Measurements from ENCODE around the gene QRSL1. TPM values are rescaled to one million over a fixed set of nuclear protein-coding genes. Genes with fewer than 3 reads are reported as not detected.

Gene QRSL1, protein sequence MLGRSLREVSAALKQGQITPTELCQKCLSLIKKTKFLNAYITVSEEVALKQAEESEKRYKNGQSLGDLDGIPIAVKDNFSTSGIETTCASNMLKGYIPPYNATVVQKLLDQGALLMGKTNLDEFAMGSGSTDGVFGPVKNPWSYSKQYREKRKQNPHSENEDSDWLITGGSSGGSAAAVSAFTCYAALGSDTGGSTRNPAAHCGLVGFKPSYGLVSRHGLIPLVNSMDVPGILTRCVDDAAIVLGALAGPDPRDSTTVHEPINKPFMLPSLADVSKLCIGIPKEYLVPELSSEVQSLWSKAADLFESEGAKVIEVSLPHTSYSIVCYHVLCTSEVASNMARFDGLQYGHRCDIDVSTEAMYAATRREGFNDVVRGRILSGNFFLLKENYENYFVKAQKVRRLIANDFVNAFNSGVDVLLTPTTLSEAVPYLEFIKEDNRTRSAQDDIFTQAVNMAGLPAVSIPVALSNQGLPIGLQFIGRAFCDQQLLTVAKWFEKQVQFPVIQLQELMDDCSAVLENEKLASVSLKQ
- total RNA-seq = 10.1 and 13.4 TPM in 2 replicates

GRCh38 chr6:106629103-106629858 lies at the start of gene QRSL1, which contains the start of gene RTN4IP1:
Gene QRSL1, plus strand, starts transcription at chr6:106629578. Its CDS starts 104 bp downstream, at chr6:106629682.
Gene RTN4IP1, minus strand, starts transcription at chr6:106629498. Its CDS starts 477 bp downstream, at chr6:106629021.

Other genes with a start within 250 kb of the QRSL1 start
- gene RTN4IP1, start 80 bp upstream of the QRSL1 start, total RNA-seq = 9.1 and 13.8 TPM in 2 replicates